ENCODE data around the gene ACER3.

Gene ACER3

GRCh38 chr11:77031599-77031998 is 170.9 kb downstream of the ACER3 start:
- Histone ChIP-seq H3K4me3 (ENCODE audit: control insufficient read depth in 1 of 7, extremely low read depth in 1 of 7, insufficient read depth in 4 of 7, low read depth in 2 of 7, low read length in 6 of 7) (no peak overlapping the region), H3K27me3 (replicated peaks in 2 of 5; ENCODE audit: control insufficient read depth in 4 of 5, insufficient read depth in 5 of 5, low read length in 4 of 5) (peaks cover 0 to 7% (median 3%) of the 10 kb centered on the region in 5 experiments), H3K4me1 (ENCODE audit: control extremely low read depth in 1 of 4, control insufficient read depth in 4 of 4, insufficient read depth in 4 of 4, low read length in 3 of 4) (peaks cover 0 to 10% (median 2%) of the 10 kb centered on the region in 4 experiments), H3K27ac (ENCODE audit: insufficient read depth in 1 of 2, low read depth in 1 of 2, low read length in 2 of 2, poor library complexity in 1 of 2, severe bottlenecking in 2 of 2) (no peak overlapping the region), H3K9me3 (ENCODE audit: control extremely low read depth in 1 of 5, control insufficient read depth in 4 of 5, insufficient read depth in 2 of 5, low read depth in 1 of 5, low read length in 4 of 5) (no peaks in the 10 kb centered on the region), H3K36me3 (ENCODE audit: control insufficient read depth in 4 of 4, insufficient read depth in 4 of 4, low read length in 3 of 4) (no peaks in the 10 kb centered on the region)
- CTCF ChIA-PET = interaction anchor here (1.0 to 2.1 kb wide), 3 partner anchors 16 to 112 kb away, joined by 3 to 4 read pairs (median 4); no protein-coding TSS in a partner anchor
- no peak for DNase-seq
- POLR2A ChIA-PET = no interaction called here
- WGBS (ENCODE audit: insufficient coverage) = no CpG with 5 or more reads among the region's 3 CpGs

- H3K9me3 ChIP-seq (ENCODE audit: control extremely low read depth in 1 of 5, control insufficient read depth in 4 of 5, insufficient read depth in 2 of 5, low read depth in 1 of 5, low read length in 4 of 5) = peaks cover 0 to 1% (median 0%) of the 10 kb centered on the region in 5 experiments
- H3K4me1 ChIP-seq (ENCODE audit: control extremely low read depth in 1 of 4, control insufficient read depth in 4 of 4, insufficient read depth in 4 of 4, low read length in 3 of 4) = peaks cover 0 to 17% (median 10%) of the 10 kb centered on the region in 4 experiments
- H3K36me3 ChIP-seq (ENCODE audit: control insufficient read depth in 4 of 4, insufficient read depth in 4 of 4, low read length in 3 of 4) = no peaks in the 10 kb centered on the region
- WGBS (ENCODE audit: insufficient coverage) = 100% methylated on average over 2 of the region's 2 CpGs
- ChIA-PET POLR2A (no interaction called here), CTCF (interaction anchor here (1.1 to 3.7 kb wide), 4 partner anchors 10 to 116 kb away, joined by 3 to 15 read pairs (median 5); no protein-coding TSS in a partner anchor)
- H3K27me3 ChIP-seq (replicated peaks in 2 of 5; ENCODE audit: control insufficient read depth in 4 of 5, insufficient read depth in 5 of 5, low read length in 4 of 5) = peaks cover 0 to 25% (median 9%) of the 10 kb centered on the region in 5 experiments
- H3K27ac ChIP-seq (ENCODE audit: insufficient read depth in 1 of 2, low read depth in 1 of 2, low read length in 2 of 2, poor library complexity in 1 of 2, severe bottlenecking in 2 of 2) = no peak overlapping the region
- no peak overlapping the region for H3K4me3 ChIP-seq (ENCODE audit: control insufficient read depth in 1 of 7, extremely low read depth in 1 of 7, insufficient read depth in 4 of 7, low read depth in 2 of 7, low read length in 6 of 7)
- no peak for DNase-seq
These were observed 174.3 kb downstream of the ACER3 start for GRCh38 chr11:77035039-77035438.

GRCh38 chr11:77035580-77035979 is 174.9 kb downstream of the ACER3 start:
- CTCF ChIA-PET = interaction anchor here (1.2 to 3.7 kb wide), 4 partner anchors 10 to 117 kb away, joined by 3 to 15 read pairs (median 5); no protein-coding TSS in a partner anchor
- Histone ChIP-seq H3K9me3 (ENCODE audit: control extremely low read depth in 1 of 5, control insufficient read depth in 4 of 5, insufficient read depth in 2 of 5, low read depth in 1 of 5, low read length in 4 of 5) (peaks cover 0 to 7% (median 0%) of the 10 kb centered on the region in 5 experiments), H3K36me3 (ENCODE audit: control insufficient read depth in 4 of 4, insufficient read depth in 4 of 4, low read length in 3 of 4) (no peaks in the 10 kb centered on the region), H3K4me1 (ENCODE audit: control extremely low read depth in 1 of 4, control insufficient read depth in 4 of 4, insufficient read depth in 4 of 4, low read length in 3 of 4) (peaks cover 0 to 19% (median 12%) of the 10 kb centered on the region in 4 experiments), H3K4me3 (ENCODE audit: control insufficient read depth in 1 of 7, extremely low read depth in 1 of 7, insufficient read depth in 4 of 7, low read depth in 2 of 7, low read length in 6 of 7) (no peak overlapping the region), H3K27ac (ENCODE audit: insufficient read depth in 1 of 2, low read depth in 1 of 2, low read length in 2 of 2, poor library complexity in 1 of 2, severe bottlenecking in 2 of 2) (no peak overlapping the region), H3K27me3 (replicated peaks in 2 of 5; ENCODE audit: control insufficient read depth in 4 of 5, insufficient read depth in 5 of 5, low read length in 4 of 5) (peaks cover 0 to 30% (median 12%) of the 10 kb centered on the region in 5 experiments)
- DNase-seq = no peak
- POLR2A ChIA-PET = no interaction called here
- WGBS (ENCODE audit: insufficient coverage) = 86% methylated on average over 1 of the region's 5 CpGs

GRCh38 chr11:77036398-77036797 is 175.7 kb downstream of the ACER3 start:
- H3K27me3 ChIP-seq (replicated peaks in 2 of 5; ENCODE audit: control insufficient read depth in 4 of 5, insufficient read depth in 5 of 5, low read length in 4 of 5) = peaks cover 0 to 31% (median 13%) of the 10 kb centered on the region in 5 experiments
- H3K4me1 ChIP-seq (ENCODE audit: control extremely low read depth in 1 of 4, control insufficient read depth in 4 of 4, insufficient read depth in 4 of 4, low read length in 3 of 4) = peaks cover 0 to 19% (median 12%) of the 10 kb centered on the region in 4 experiments
- POLR2A ChIA-PET = no interaction called here
- no peak overlapping the region for H3K27ac ChIP-seq (ENCODE audit: insufficient read depth in 1 of 2, low read depth in 1 of 2, low read length in 2 of 2, poor library complexity in 1 of 2, severe bottlenecking in 2 of 2)
- 100% methylated on average over 2 of the region's 5 CpGs for WGBS (ENCODE audit: insufficient coverage)
- no peak overlapping the region for H3K4me3 ChIP-seq (ENCODE audit: control insufficient read depth in 1 of 7, extremely low read depth in 1 of 7, insufficient read depth in 4 of 7, low read depth in 2 of 7, low read length in 6 of 7)
- H3K9me3 ChIP-seq (ENCODE audit: control extremely low read depth in 1 of 5, control insufficient read depth in 4 of 5, insufficient read depth in 2 of 5, low read depth in 1 of 5, low read length in 4 of 5) = peaks cover 0 to 8% (median 0%) of the 10 kb centered on the region in 5 experiments
- CTCF ChIA-PET = interaction anchor here (1.0 to 3.7 kb wide), 5 partner anchors 9 to 55 kb away, joined by 3 to 15 read pairs (median 3); no protein-coding TSS in a partner anchor
- DNase-seq = no peak
- H3K36me3 ChIP-seq (ENCODE audit: control insufficient read depth in 4 of 4, insufficient read depth in 4 of 4, low read length in 3 of 4) = no peaks in the 10 kb centered on the region

- Histone ChIP-seq H3K36me3 (ENCODE audit: control insufficient read depth in 4 of 4, insufficient read depth in 4 of 4, low read length in 3 of 4) (no peaks in the 10 kb centered on the region), H3K27ac (ENCODE audit: insufficient read depth in 1 of 2, low read depth in 1 of 2, low read length in 2 of 2, poor library complexity in 1 of 2, severe bottlenecking in 2 of 2) (no peak overlapping the region), H3K27me3 (replicated peaks in 2 of 5; ENCODE audit: control insufficient read depth in 4 of 5, insufficient read depth in 5 of 5, low read length in 4 of 5) (peaks cover 0 to 33% (median 13%) of the 10 kb centered on the region in 5 experiments), H3K4me3 (ENCODE audit: control insufficient read depth in 1 of 7, extremely low read depth in 1 of 7, insufficient read depth in 4 of 7, low read depth in 2 of 7, low read length in 6 of 7) (no peak overlapping the region), H3K4me1 (ENCODE audit: control extremely low read depth in 1 of 4, control insufficient read depth in 4 of 4, insufficient read depth in 4 of 4, low read length in 3 of 4) (peaks cover 0 to 19% (median 12%) of the 10 kb centered on the region in 4 experiments), H3K9me3 (ENCODE audit: control extremely low read depth in 1 of 5, control insufficient read depth in 4 of 5, insufficient read depth in 2 of 5, low read depth in 1 of 5, low read length in 4 of 5) (peaks cover 0 to 8% (median 0%) of the 10 kb centered on the region in 5 experiments)
- DNase-seq = no peak
- WGBS (ENCODE audit: insufficient coverage) = 92% methylated on average over 10 of the region's 10 CpGs
- CTCF ChIA-PET = interaction anchor here (1.0 to 4.3 kb wide), 5 partner anchors 8 to 118 kb away, joined by 3 to 21 read pairs (median 3); no protein-coding TSS in a partner anchor
- POLR2A ChIA-PET = no interaction called here
These were observed 176.3 kb downstream of the ACER3 start for GRCh38 chr11:77037057-77037456.

GRCh38 chr11:77038029-77038824 is 177.5 kb downstream of the ACER3 start:
- no peak overlapping the region for H3K4me3 ChIP-seq (ENCODE audit: control insufficient read depth in 1 of 7, extremely low read depth in 1 of 7, insufficient read depth in 4 of 7, low read depth in 2 of 7, low read length in 6 of 7)
- no peak for DNase-seq
- H3K27me3 ChIP-seq (replicated peaks in 2 of 5; ENCODE audit: control insufficient read depth in 4 of 5, insufficient read depth in 5 of 5, low read length in 4 of 5) = peaks cover 0 to 36% (median 13%) of the 10 kb centered on the region in 5 experiments
- peaks cover 0 to 8% (median 0%) of the 10 kb centered on the region in 5 experiments for H3K9me3 ChIP-seq (ENCODE audit: control extremely low read depth in 1 of 5, control insufficient read depth in 4 of 5, insufficient read depth in 2 of 5, low read depth in 1 of 5, low read length in 4 of 5)
- CTCF ChIA-PET = interaction anchor here (0.8 to 4.3 kb wide), 5 partner anchors 51 to 228 kb away, joined by 3 to 21 read pairs (median 5); no protein-coding TSS in a partner anchor
- H3K4me1 ChIP-seq (ENCODE audit: control extremely low read depth in 1 of 4, control insufficient read depth in 4 of 4, insufficient read depth in 4 of 4, low read length in 3 of 4) = peaks cover 0 to 19% (median 12%) of the 10 kb centered on the region in 4 experiments
- no peaks in the 10 kb centered on the region for H3K36me3 ChIP-seq (ENCODE audit: control insufficient read depth in 4 of 4, insufficient read depth in 4 of 4, low read length in 3 of 4)
- no peak overlapping the region for H3K27ac ChIP-seq (ENCODE audit: insufficient read depth in 1 of 2, low read depth in 1 of 2, low read length in 2 of 2, poor library complexity in 1 of 2, severe bottlenecking in 2 of 2)
- POLR2A ChIA-PET = no interaction called here
- 92% methylated on average over 10 of the region's 10 CpGs for WGBS (ENCODE audit: insufficient coverage)
